Neural crest cell (in vitro differentiated cells): Measurements from ENCODE around the gene CGNL1. TPM values are rescaled to one million over a fixed set of nuclear protein-coding genes. Genes with fewer than 3 reads are reported as not detected.
A peak's percentile ranks its signal among the peaks of the same experiment; 100 is the strongest.

Source experiments
- DNase-seq: peaks from one replicate; pipeline ENCODE4 v3.0.0; 2021; ENCODE audit warnings: low read depth, mixed read lengths, low spot score
- H3K27ac Mint-ChIP-seq: one replicate; pipeline ENCODE4 v1.8.0; 2021; ENCODE audit warnings: mild to moderate bottlenecking, mixed read lengths; ENCODE audit not compliant: unreplicated experiment
- H3K27me3 Mint-ChIP-seq: 2 replicates; pipeline ENCODE4 v1.8.0; 2021; ENCODE audit warnings: low read depth, mild to moderate bottlenecking, mixed read lengths
- H3K36me3 Mint-ChIP-seq: 2 replicates; pipeline ENCODE4 v1.8.0; 2021; ENCODE audit warnings: low read depth, mild to moderate bottlenecking, mixed read lengths
- H3K4me1 Mint-ChIP-seq: 2 replicates; pipeline ENCODE4 v1.8.0; 2021; ENCODE audit warnings: mixed read lengths
- H3K4me3 Mint-ChIP-seq: one replicate; pipeline ENCODE4 v1.8.0; 2021; ENCODE audit warnings: mild to moderate bottlenecking, mixed read lengths
- H3K9me3 Mint-ChIP-seq: 2 replicates; pipeline ENCODE4 v1.8.0; 2021; ENCODE audit warnings: mixed read lengths
- CTCF ChIP-seq: fragments of 200-600 bp; sonication (generic); conservative IDR thresholded peaks from 2 replicates; pipeline ENCODE4 v1.5.0; 2021; ENCODE audit warnings: antibody characterized with exemption, mild to moderate bottlenecking
- total RNA-seq: library from RNA; stranded (reverse); gene quantifications from 2 replicates; pipeline ENCODE4 v1.2.1, GENCODE V29; 2021

CGNL1 gene
- total RNA-seq, 1 donor from 2014 or later, result 1.2 TPM

- Mint-ChIP-seq H3K36me3 (no peaks in the 10 kb centered on the region), H3K27ac (no peak overlapping the region), H3K9me3 (no peaks in the 10 kb centered on the region), H3K27me3 (peaks cover 53% of the 10 kb centered on the region), H3K4me1 (peaks cover 21% of the 10 kb centered on the region), H3K4me3 (peak overlapping the region; percentile 88)
- no peak for DNase-seq
- no peak for TF ChIP-seq CTCF
Observed at GRCh38 chr15:57377478-57377847, 1.2 kb downstream of the CGNL1 start.

GRCh38 chr15:57379487-57379886 is 3.2 kb downstream of the CGNL1 start:
- no peak for DNase-seq
- peaks cover 39% of the 10 kb centered on the region for H3K27me3 Mint-ChIP-seq
- H3K4me1 Mint-ChIP-seq, result peaks cover 28% of the 10 kb centered on the region
- H3K27ac Mint-ChIP-seq, result no peak overlapping the region
- H3K36me3 Mint-ChIP-seq, result no peaks in the 10 kb centered on the region
- no peak for TF ChIP-seq CTCF
- H3K4me3 Mint-ChIP-seq, result peak overlapping the region; percentile 20
- no peaks in the 10 kb centered on the region for H3K9me3 Mint-ChIP-seq

GRCh38 chr15:57380854-57381253 is 4.5 kb downstream of the CGNL1 start:
- Mint-ChIP-seq H3K27me3 (peaks cover 28% of the 10 kb centered on the region), H3K4me1 (peaks cover 27% of the 10 kb centered on the region), H3K9me3 (no peaks in the 10 kb centered on the region), H3K4me3 (peak overlapping the region; percentile 6), H3K36me3 (no peaks in the 10 kb centered on the region), H3K27ac (no peak overlapping the region)
- TF ChIP-seq CTCF, result no peak
- no peak for DNase-seq

GRCh38 chr15:57382215-57382614 is 5.9 kb downstream of the CGNL1 start:
- no peak overlapping the region for H3K4me3 Mint-ChIP-seq
- no peak for TF ChIP-seq CTCF

GRCh38 chr15:57382969-57383368 is 6.7 kb downstream of the CGNL1 start:
- peaks cover 25% of the 10 kb centered on the region for H3K4me1 Mint-ChIP-seq
- peaks cover 13% of the 10 kb centered on the region for H3K27me3 Mint-ChIP-seq
- H3K36me3 Mint-ChIP-seq, result no peaks in the 10 kb centered on the region
- H3K27ac Mint-ChIP-seq, result no peak overlapping the region
- no peak for DNase-seq
- no peak for TF ChIP-seq CTCF
- no peaks in the 10 kb centered on the region for H3K9me3 Mint-ChIP-seq
- H3K4me3 Mint-ChIP-seq, result no peak overlapping the region

More at GRCh38 chr15:57382215-57382614, 5.9 kb downstream of the CGNL1 start:
- Mint-ChIP-seq H3K36me3 (no peaks in the 10 kb centered on the region), H3K27ac (no peak overlapping the region), H3K9me3 (no peaks in the 10 kb centered on the region), H3K27me3 (peaks cover 20% of the 10 kb centered on the region), H3K4me1 (peaks cover 23% of the 10 kb centered on the region)
- DNase-seq, result no peak

- no peaks in the 10 kb centered on the region for H3K36me3 Mint-ChIP-seq
- H3K27me3 Mint-ChIP-seq, result peaks cover 4% of the 10 kb centered on the region
- no peak for DNase-seq
- H3K9me3 Mint-ChIP-seq, result no peaks in the 10 kb centered on the region
- no peak overlapping the region for H3K27ac Mint-ChIP-seq
- no peak overlapping the region for H3K4me3 Mint-ChIP-seq
- no peak for TF ChIP-seq CTCF
- H3K4me1 Mint-ChIP-seq, result peaks cover 27% of the 10 kb centered on the region
Observed at GRCh38 chr15:57384024-57384423, 7.7 kb downstream of the CGNL1 start.
